GM12872 (cell line): ENCODE data around the gene CDH26.

Source experiments
- CTCF ChIP-seq: IDR thresholded peaks from 3 replicates; pipeline ENCODE4 v1.5.1; 2011; ENCODE audit warnings: low read depth, mild to moderate bottlenecking, low read length, moderate library complexity; ENCODE audit not compliant: insufficient read depth

Gene CDH26

GRCh38 chr20:59931511-59932312 lies 26.5 kb upstream of the CDH26 start:
- no peak for TF ChIP-seq CTCF

- no peak for TF ChIP-seq CTCF
Measured at GRCh38 chr20:59932616-59933295, 25.5 kb upstream of the CDH26 start.

GRCh38 chr20:59933296-59933848 lies 24.9 kb upstream of the CDH26 start, which contains the start of gene SYCP2:
Gene SYCP2, minus strand, starts transcription at chr20:59933637. Its CDS starts 11,224 bp downstream, at chr20:59922413.
- no peak for TF ChIP-seq CTCF

- peak; percentile 80 for TF ChIP-seq CTCF
Measured at GRCh38 chr20:59933849-59934585, 24.2 kb upstream of the CDH26 start.

GRCh38 chr20:59935457-59936185 lies 22.6 kb upstream of the CDH26 start:
- no peak for TF ChIP-seq CTCF

GRCh38 chr20:59936409-59936808 lies 21.8 kb upstream of the CDH26 start:
- TF ChIP-seq CTCF, result no peak
